ENCODE data around the gene HDAC8. TPM values are rescaled to one million over a fixed set of nuclear protein-coding genes. Genes with fewer than 3 reads are reported as not detected.
A peak's percentile ranks its signal among the peaks of the same experiment; 100 is the strongest.

Gene HDAC8
- total and polyA plus RNA-seq, 9 donors = 15.4 to 22.0 (median 17.7) TPM

GRCh38 chrX:72366178-72366577 is 206.5 kb downstream of the HDAC8 start:
- H3K4me3 ChIP-seq (ENCODE audit: low read length) = no peak overlapping the region
- H3K4me1 ChIP-seq (ENCODE audit: control insufficient read depth, insufficient read depth, low read length) = no peaks in the 10 kb centered on the region
- WGBS (ENCODE audit: insufficient coverage) = 72% methylated on average over 4 of the region's 4 CpGs
- peak overlapping the region; percentile 31 for H3K27ac ChIP-seq (ENCODE audit: low read length)
- DNase-seq = no peak
- H3K36me3 ChIP-seq (ENCODE audit: control insufficient read depth, insufficient read depth, low read length) = no peaks in the 10 kb centered on the region
- H3K9me3 ChIP-seq (replicated peaks; ENCODE audit: control insufficient read depth, low read depth, low read length) = no peaks in the 10 kb centered on the region
- H3K27me3 ChIP-seq (ENCODE audit: control insufficient read depth, insufficient read depth, low read length) = peaks cover 38% of the 10 kb centered on the region

DNA sequence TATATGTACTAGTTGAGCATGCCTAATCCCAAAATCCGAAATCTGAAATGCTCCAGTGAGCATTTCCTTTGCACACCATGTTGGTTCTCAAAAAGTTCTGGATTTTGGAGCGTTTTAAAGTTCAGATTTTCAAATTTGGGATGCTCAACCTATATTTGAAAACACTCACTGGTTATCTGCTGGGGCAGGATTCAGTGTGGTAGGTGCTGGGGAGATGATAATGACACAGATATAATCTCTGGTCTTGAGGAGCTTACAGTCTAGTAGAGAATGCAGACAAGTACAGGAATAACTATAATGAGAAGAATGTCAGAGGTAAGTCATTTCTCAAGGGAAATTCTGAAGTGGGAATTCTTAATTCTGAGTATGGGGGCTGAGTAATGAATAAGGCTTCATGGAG is 207.5 kb downstream of the HDAC8 start:
- no peak for DNase-seq
- H3K4me1 ChIP-seq (ENCODE audit: control insufficient read depth, insufficient read depth, low read length) = no peaks in the 10 kb centered on the region
- no CpG with 5 or more reads among the region's 2 CpGs for WGBS (ENCODE audit: insufficient coverage)
- H3K27ac ChIP-seq (ENCODE audit: low read length) = no peak overlapping the region
- no peaks in the 10 kb centered on the region for H3K36me3 ChIP-seq (ENCODE audit: control insufficient read depth, insufficient read depth, low read length)
- H3K4me3 ChIP-seq (ENCODE audit: low read length) = no peak overlapping the region
- H3K9me3 ChIP-seq (replicated peaks; ENCODE audit: control insufficient read depth, low read depth, low read length) = no peaks in the 10 kb centered on the region
- peaks cover 38% of the 10 kb centered on the region for H3K27me3 ChIP-seq (ENCODE audit: control insufficient read depth, insufficient read depth, low read length)

GRCh38 chrX:72360326-72360725 is 212.3 kb downstream of the HDAC8 start:
- no peaks in the 10 kb centered on the region for H3K9me3 ChIP-seq (replicated peaks; ENCODE audit: control insufficient read depth, low read depth, low read length)
- no peaks in the 10 kb centered on the region for H3K4me1 ChIP-seq (ENCODE audit: control insufficient read depth, insufficient read depth, low read length)
- no peak for DNase-seq
- H3K36me3 ChIP-seq (ENCODE audit: control insufficient read depth, insufficient read depth, low read length) = no peaks in the 10 kb centered on the region
- peaks cover 29% of the 10 kb centered on the region for H3K27me3 ChIP-seq (ENCODE audit: control insufficient read depth, insufficient read depth, low read length)
- H3K4me3 ChIP-seq (ENCODE audit: low read length) = no peak overlapping the region
- WGBS (ENCODE audit: insufficient coverage) = no CpG with 5 or more reads among the region's 4 CpGs
- H3K27ac ChIP-seq (ENCODE audit: low read length) = no peak overlapping the region

DNA sequence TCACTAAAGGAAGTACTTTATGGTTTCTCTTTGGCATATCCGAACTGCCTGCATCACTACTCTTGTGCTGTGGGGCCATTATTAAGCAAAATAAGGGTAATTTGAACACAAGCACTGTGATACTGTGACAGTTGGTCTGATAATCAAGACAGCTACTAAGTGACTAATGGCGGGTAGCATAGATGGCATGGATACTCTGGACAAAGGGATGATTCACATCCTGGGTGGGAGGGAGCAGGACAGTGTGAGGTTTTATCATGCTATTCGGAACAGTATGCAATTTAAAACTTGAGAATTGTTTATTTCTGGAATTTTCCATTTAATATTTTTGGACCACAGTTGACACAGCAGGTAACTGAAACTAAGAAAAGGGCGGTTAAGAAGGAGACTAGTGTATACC is 214.3 kb downstream of the HDAC8 start:
- peaks cover 40% of the 10 kb centered on the region for H3K27me3 ChIP-seq (ENCODE audit: control insufficient read depth, insufficient read depth, low read length)
- peaks cover 5% of the 10 kb centered on the region for H3K4me1 ChIP-seq (ENCODE audit: control insufficient read depth, insufficient read depth, low read length)
- WGBS (ENCODE audit: insufficient coverage) = 88% methylated on average over 3 of the region's 4 CpGs
- no peak overlapping the region for H3K27ac ChIP-seq (ENCODE audit: low read length)
- no peaks in the 10 kb centered on the region for H3K36me3 ChIP-seq (ENCODE audit: control insufficient read depth, insufficient read depth, low read length)
- H3K9me3 ChIP-seq (replicated peaks; ENCODE audit: control insufficient read depth, low read depth, low read length) = no peaks in the 10 kb centered on the region
- H3K4me3 ChIP-seq (ENCODE audit: low read length) = no peak overlapping the region
- DNase-seq = no peak

- H3K27me3 ChIP-seq (ENCODE audit: control insufficient read depth, insufficient read depth, low read length) = peaks cover 56% of the 10 kb centered on the region
- WGBS (ENCODE audit: insufficient coverage) = no CpG with 5 or more reads among the region's 3 CpGs
These were observed 219.9 kb downstream of the HDAC8 start for GRCh38 chrX:72352786-72353185.

DNA sequence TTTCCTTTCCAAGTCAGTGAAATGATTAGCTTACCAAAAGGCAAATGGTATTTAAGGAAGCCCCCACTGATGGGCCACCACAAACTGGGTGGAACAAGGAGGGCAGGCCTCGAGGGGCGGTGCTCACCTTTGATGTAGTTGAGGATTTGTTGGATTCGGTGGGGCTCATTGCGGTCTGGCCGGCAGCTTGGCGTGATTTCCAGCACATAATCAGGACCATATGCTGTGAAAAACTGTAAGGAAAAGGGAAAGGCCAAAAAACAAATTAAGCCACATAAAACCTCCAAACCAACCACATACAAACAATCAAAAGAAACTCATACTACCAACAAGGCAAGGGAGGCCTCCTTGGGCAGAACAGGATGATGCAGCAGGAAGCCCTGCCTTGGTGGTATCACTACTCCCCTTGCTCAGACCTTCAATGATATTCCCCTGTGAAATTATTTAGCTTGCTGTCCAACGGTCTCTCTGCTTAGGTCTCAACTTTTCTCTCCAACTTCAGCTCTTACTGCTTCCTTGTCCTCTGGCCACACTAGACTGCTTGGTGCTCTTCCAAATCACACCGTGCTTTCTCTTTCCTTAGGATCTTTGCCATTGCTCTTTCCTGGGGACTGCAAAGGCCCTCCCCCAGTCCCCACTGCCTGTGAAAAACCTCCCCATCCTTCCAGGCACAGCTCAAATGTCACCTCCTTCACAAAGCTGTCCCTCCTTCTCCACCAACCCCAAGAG is 220.9 kb downstream of the HDAC8 start:
- WGBS (ENCODE audit: insufficient coverage) = 26% methylated on average over 5 of the region's 8 CpGs
- no peak overlapping the region for H3K4me3 ChIP-seq (ENCODE audit: low read length)
- H3K27me3 ChIP-seq (ENCODE audit: control insufficient read depth, insufficient read depth, low read length) = peaks cover 52% of the 10 kb centered on the region
- H3K4me1 ChIP-seq (ENCODE audit: control insufficient read depth, insufficient read depth, low read length) = peaks cover 15% of the 10 kb centered on the region
- peaks cover 6% of the 10 kb centered on the region for H3K36me3 ChIP-seq (ENCODE audit: control insufficient read depth, insufficient read depth, low read length)
- peak; percentile 90 for DNase-seq
- H3K9me3 ChIP-seq (replicated peaks; ENCODE audit: control insufficient read depth, low read depth, low read length) = no peaks in the 10 kb centered on the region
- H3K27ac ChIP-seq (ENCODE audit: low read length) = peak overlapping the region; percentile 55

More at GRCh38 chrX:72352786-72353185, 219.9 kb downstream of the HDAC8 start:
- Histone ChIP-seq H3K4me1 (ENCODE audit: control insufficient read depth, insufficient read depth, low read length) (peaks cover 15% of the 10 kb centered on the region), H3K4me3 (ENCODE audit: low read length) (no peak overlapping the region), H3K27ac (ENCODE audit: low read length) (no peak overlapping the region), H3K36me3 (ENCODE audit: control insufficient read depth, insufficient read depth, low read length) (peaks cover 6% of the 10 kb centered on the region), H3K9me3 (replicated peaks; ENCODE audit: control insufficient read depth, low read depth, low read length) (no peaks in the 10 kb centered on the region)
- no peak for DNase-seq

DNA sequence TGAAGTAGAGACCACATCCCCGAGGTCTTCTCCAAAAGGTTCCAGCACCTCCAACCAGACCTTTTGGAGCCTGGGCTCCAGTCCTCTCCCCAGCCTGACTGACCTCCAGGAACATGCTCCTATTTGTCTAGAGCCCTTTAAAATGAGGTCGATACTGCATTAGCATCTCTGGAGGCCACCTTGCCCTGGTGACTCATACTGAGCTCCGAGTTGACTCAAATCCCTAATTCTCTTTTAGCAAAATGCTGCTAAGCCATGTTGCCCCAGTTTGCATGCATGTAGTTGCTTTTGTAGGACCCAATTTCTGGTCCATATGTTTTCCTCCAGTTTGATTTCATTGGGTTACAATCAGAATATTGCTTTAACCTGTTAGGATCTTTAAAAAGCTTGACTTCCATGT is 223.5 kb downstream of the HDAC8 start:
- H3K36me3 ChIP-seq (ENCODE audit: control insufficient read depth, insufficient read depth, low read length) = peaks cover 10% of the 10 kb centered on the region
- peaks cover 51% of the 10 kb centered on the region for H3K27me3 ChIP-seq (ENCODE audit: control insufficient read depth, insufficient read depth, low read length)
- H3K4me1 ChIP-seq (ENCODE audit: control insufficient read depth, insufficient read depth, low read length) = peaks cover 15% of the 10 kb centered on the region
- no peak overlapping the region for H3K27ac ChIP-seq (ENCODE audit: low read length)
- DNase-seq = no peak
- 75% methylated on average over 2 of the region's 3 CpGs for WGBS (ENCODE audit: insufficient coverage)
- no peak overlapping the region for H3K4me3 ChIP-seq (ENCODE audit: low read length)
- no peaks in the 10 kb centered on the region for H3K9me3 ChIP-seq (replicated peaks; ENCODE audit: control insufficient read depth, low read depth, low read length)

GRCh38 chrX:72348247-72348979 is 224.2 kb downstream of the HDAC8 start:
- WGBS (ENCODE audit: insufficient coverage) = 90% methylated on average over 3 of the region's 5 CpGs
- H3K27ac ChIP-seq (ENCODE audit: low read length) = no peak overlapping the region
- peaks cover 10% of the 10 kb centered on the region for H3K36me3 ChIP-seq (ENCODE audit: control insufficient read depth, insufficient read depth, low read length)
- H3K27me3 ChIP-seq (ENCODE audit: control insufficient read depth, insufficient read depth, low read length) = peaks cover 49% of the 10 kb centered on the region
- DNase-seq = no peak
- no peaks in the 10 kb centered on the region for H3K9me3 ChIP-seq (replicated peaks; ENCODE audit: control insufficient read depth, low read depth, low read length)
- peaks cover 10% of the 10 kb centered on the region for H3K4me1 ChIP-seq (ENCODE audit: control insufficient read depth, insufficient read depth, low read length)
- H3K4me3 ChIP-seq (ENCODE audit: low read length) = no peak overlapping the region

GRCh38 chrX:72347366-72347765 is 225.3 kb downstream of the HDAC8 start:
- no CpG with 5 or more reads among the region's 2 CpGs for WGBS (ENCODE audit: insufficient coverage)
- peak; percentile 11 for DNase-seq
- H3K9me3 ChIP-seq (replicated peaks; ENCODE audit: control insufficient read depth, low read depth, low read length) = no peaks in the 10 kb centered on the region
- H3K27me3 ChIP-seq (ENCODE audit: control insufficient read depth, insufficient read depth, low read length) = peaks cover 49% of the 10 kb centered on the region
- H3K4me3 ChIP-seq (ENCODE audit: low read length) = no peak overlapping the region
- H3K4me1 ChIP-seq (ENCODE audit: control insufficient read depth, insufficient read depth, low read length) = peaks cover 10% of the 10 kb centered on the region
- H3K36me3 ChIP-seq (ENCODE audit: control insufficient read depth, insufficient read depth, low read length) = peaks cover 10% of the 10 kb centered on the region
- no peak overlapping the region for H3K27ac ChIP-seq (ENCODE audit: low read length)

- H3K36me3 ChIP-seq (ENCODE audit: control insufficient read depth, insufficient read depth, low read length) = peaks cover 10% of the 10 kb centered on the region
- no peak for DNase-seq
- H3K27ac ChIP-seq (ENCODE audit: low read length) = no peak overlapping the region
- 66% methylated on average over 4 of the region's 6 CpGs for WGBS (ENCODE audit: insufficient coverage)
- H3K4me3 ChIP-seq (ENCODE audit: low read length) = no peak overlapping the region
- H3K4me1 ChIP-seq (ENCODE audit: control insufficient read depth, insufficient read depth, low read length) = peaks cover 8% of the 10 kb centered on the region
- no peaks in the 10 kb centered on the region for H3K9me3 ChIP-seq (replicated peaks; ENCODE audit: control insufficient read depth, low read depth, low read length)
- peaks cover 48% of the 10 kb centered on the region for H3K27me3 ChIP-seq (ENCODE audit: control insufficient read depth, insufficient read depth, low read length)
These were observed 226.2 kb downstream of the HDAC8 start for GRCh38 chrX:72346302-72346949.
